IMR-90 (cell line): ENCODE measurements around the gene GNAI3. TPM values are rescaled to one million over a fixed set of nuclear protein-coding genes. Genes with fewer than 3 reads are reported as not detected.

Experiments used
- ATAC-seq: fragments of 200-7000 bp; cut with Tn5 transposase; 2 replicates; pipeline ENCODE4 v1.9.1; 2020; ENCODE audit warnings: low read depth, mild to moderate bottlenecking, moderate library complexity
- BruUV-seq: library from RNA; stranded (reverse); fragments of 400-500 nt; replicated peaks from 2 replicates; lab custom pipeline; 2021; lab: Mats Ljungman, UMichigan
- CTCF ChIA-PET: fragments of 300-600 bp; formaldehyde crosslinking; extraction: SDS; loops from one replicate; lab custom pipeline; 2021; ENCODE audit warnings: antibody characterized with exemption; lab: Yijun Ruan, JAX
- POLR2A ChIA-PET: fragments of 300-600 bp; sonication (Branson Sonifier 250); formaldehyde crosslinking; loops from one replicate; lab custom pipeline; 2022; ENCODE audit warnings: antibody characterized with exemption; ENCODE audit not compliant: unreplicated experiment; lab: Charles Lee
- DNase-seq: peaks from one replicate; pipeline ENCODE4 v3.0.0; 2013
- H2AFZ ChIP-seq: replicated peaks from 2 replicates; pipeline ENCODE3; 2013; ENCODE audit warnings: low read length, mild to moderate bottlenecking; ENCODE audit not compliant: poor library complexity
- H2AK5ac ChIP-seq: 2 replicates; pipeline ENCODE4 v1.6.1; 2013; ENCODE audit warnings: low read depth, low read length, inconsistent platforms
- H2AK9ac ChIP-seq: replicated peaks from 2 replicates; pipeline ENCODE3; 2013; ENCODE audit warnings: mild to moderate bottlenecking, low read depth, low read length, moderate library complexity; ENCODE audit not compliant: poor library complexity
- H2BK120ac ChIP-seq: 2 replicates; pipeline ENCODE4 v1.6.1; 2013; ENCODE audit warnings: low read depth, low read length, inconsistent platforms
- H2BK15ac ChIP-seq: 3 replicates; pipeline ENCODE4 v1.6.1; 2013; ENCODE audit warnings: low read depth, low read length, inconsistent platforms
- H2BK20ac ChIP-seq: 2 replicates; pipeline ENCODE4 v1.6.1; 2013; ENCODE audit warnings: low read depth, mild to moderate bottlenecking, inconsistent platforms, low read length, moderate library complexity
- H2BK5ac ChIP-seq: 2 replicates; pipeline ENCODE4 v1.6.1; 2013; ENCODE audit warnings: mild to moderate bottlenecking, low read depth, low read length, inconsistent platforms; ENCODE audit not compliant: poor library complexity, severe bottlenecking
- H3K14ac ChIP-seq: replicated peaks from 2 replicates; pipeline ENCODE4 v1.6.1; 2013; ENCODE audit warnings: low read depth, low read length, inconsistent platforms
- H3K18ac ChIP-seq: 2 replicates; pipeline ENCODE4 v1.6.1; 2013; ENCODE audit warnings: low read depth, low read length, control low read depth
- H3K23ac ChIP-seq: 2 replicates; pipeline ENCODE4 v1.6.1; 2013; ENCODE audit warnings: low read depth, low read length, inconsistent platforms
- H3K27ac ChIP-seq: 2 replicates; pipeline ENCODE4 v1.5.1; 2013; ENCODE audit warnings: mild to moderate bottlenecking, control low read depth, low read length; ENCODE audit not compliant: insufficient read depth
- H3K27me3 ChIP-seq: 2 replicates; pipeline ENCODE4 v1.6.1; 2013; ENCODE audit warnings: low read length; ENCODE audit not compliant: control insufficient read depth, insufficient read depth
- H3K36me3 ChIP-seq: 2 replicates; pipeline ENCODE4 v1.6.1; 2013; ENCODE audit warnings: low read length, mixed read lengths; ENCODE audit not compliant: control insufficient read depth, insufficient read depth
- H3K4ac ChIP-seq: 2 replicates; pipeline ENCODE4 v1.6.1; 2013; ENCODE audit warnings: low read depth, low read length, inconsistent platforms
- H3K4me1 ChIP-seq: 2 replicates; pipeline ENCODE4 v1.6.1; 2013; ENCODE audit warnings: low read length, mixed read lengths; ENCODE audit not compliant: control insufficient read depth, insufficient read depth
- H3K4me2 ChIP-seq: 2 replicates; pipeline ENCODE4 v1.6.1; 2013; ENCODE audit warnings: low read depth, mild to moderate bottlenecking, control low read depth, low read length, moderate library complexity
- H3K4me3 ChIP-seq: 2 replicates; pipeline ENCODE4 v1.5.1; 2013; ENCODE audit warnings: low read depth, mild to moderate bottlenecking, control low read depth, low read length, moderate library complexity; ENCODE audit not compliant: insufficient read depth
- H3K56ac ChIP-seq: 2 replicates; pipeline ENCODE4 v1.6.1; 2013; ENCODE audit warnings: low read length, inconsistent platforms; ENCODE audit not compliant: insufficient read depth; ENCODE audit errors: extremely low read depth
- H3K79me1 ChIP-seq, 2 experiments: 2 replicates each; pipeline ENCODE4 v1.6.1; 2013; ENCODE audit warnings: low read length in 2 of 2, inconsistent platforms in 1 of 2, low read depth in 1 of 2
- H3K9ac ChIP-seq: 2 replicates; pipeline ENCODE4 v1.6.1; 2013; ENCODE audit warnings: low read depth, low read length, control low read depth
- H3K9me1 ChIP-seq: 2 replicates; pipeline ENCODE4 v1.6.1; 2013; ENCODE audit warnings: low read length, inconsistent platforms; ENCODE audit not compliant: insufficient read depth
- H3K9me3 ChIP-seq: 2 replicates; pipeline ENCODE4 v1.6.1; 2013; ENCODE audit warnings: low read length; ENCODE audit not compliant: control insufficient read depth, insufficient read depth
- H4K20me1 ChIP-seq: 2 replicates; pipeline ENCODE4 v1.6.1; 2013; ENCODE audit warnings: low read length, inconsistent platforms; ENCODE audit not compliant: insufficient read depth
- H4K5ac ChIP-seq: 2 replicates; pipeline ENCODE4 v1.6.1; 2013; ENCODE audit warnings: mild to moderate bottlenecking, low read depth, low read length, control low read depth
- H4K8ac ChIP-seq, 2 experiments: 2 replicates each; pipeline ENCODE4 v1.6.1; 2013; ENCODE audit warnings: low read depth in 2 of 2, low read length in 2 of 2, control low read depth in 1 of 2, inconsistent platforms in 1 of 2
- H4K91ac ChIP-seq: 2 replicates; pipeline ENCODE4 v1.6.1; 2013; ENCODE audit warnings: low read depth, low read length, inconsistent platforms; ENCODE audit not compliant: insufficient read depth
- CEBPB ChIP-seq: IDR thresholded peaks from 2 replicates; pipeline ENCODE4 v1.6.1; 2012; ENCODE audit warnings: low read depth, low read length, improper control_type of control experiment
- CHD1 ChIP-seq: IDR thresholded peaks from 2 replicates; pipeline ENCODE4 v1.6.1; 2012; ENCODE audit warnings: low read depth, low read length, improper control_type of control experiment
- CTCF ChIP-seq: conservative IDR thresholded peaks from 2 replicates; pipeline ENCODE4 v1.5.1; 2012; ENCODE audit warnings: mild to moderate bottlenecking, low read depth, low read length, improper control_type of control experiment
- FOS ChIP-seq: fragments of 150-350 bp; IDR thresholded peaks from 2 replicates; pipeline ENCODE4 v1.6.1; 2016; ENCODE audit warnings: low read depth, low read length
- MAZ ChIP-seq: IDR thresholded peaks from 2 replicates; pipeline ENCODE4 v1.6.1; 2012; ENCODE audit warnings: low read depth, mild to moderate bottlenecking, low read length, improper control_type of control experiment, moderate library complexity, borderline replicate concordance
- MXI1 ChIP-seq: IDR thresholded peaks from 2 replicates; pipeline ENCODE4 v1.6.1; 2012; ENCODE audit warnings: low read depth, mild to moderate bottlenecking, low read length, moderate library complexity, borderline replicate concordance
- NFE2L2 ChIP-seq: fragments of 150-350 bp; IDR thresholded peaks from 2 replicates; pipeline ENCODE4 v1.6.1; 2016; ENCODE audit warnings: low read depth, mild to moderate bottlenecking, low read length
- POLR2A ChIP-seq: IDR thresholded peaks from 2 replicates; pipeline ENCODE4 v1.6.1; 2012; ENCODE audit warnings: mild to moderate bottlenecking, low read depth, low read length
- RFX5 ChIP-seq: IDR thresholded peaks from 2 replicates; pipeline ENCODE4 v1.8.0; 2012; ENCODE audit warnings: low read depth, mild to moderate bottlenecking, low read length, moderate library complexity
- SMC3 ChIP-seq: fragments of 150-350 bp; IDR thresholded peaks from 2 replicates; pipeline ENCODE4 v1.6.1; 2016; ENCODE audit warnings: low read depth, mild to moderate bottlenecking, antibody characterized with exemption, low read length, moderate library complexity
- USF2 ChIP-seq: fragments of 150-350 bp; IDR thresholded peaks from 2 replicates; pipeline ENCODE4 v1.6.1; 2017; ENCODE audit warnings: mild to moderate bottlenecking, antibody characterized with exemption, low read length, low read depth
- WGBS, 2 experiments: methylation state at CpG; one replicate each; pipeline versions ENCODE4 v1.1.5 to v1.1.7; 2013; ENCODE audit warnings: missing lambda C conversion rate in 2 of 2; ENCODE audit not compliant: insufficient read length in 1 of 2; ENCODE audit errors: extremely low coverage in 2 of 2; 5-methylcytosine and 5-hydroxymethylcytosine counted together
- dilution Hi-C: fragments of 300-500 bp; cut with HindIII; formaldehyde crosslinking; loops from one replicate; pipeline ENCODE4 v1.14.3; 2018; ENCODE audit warnings: low sequenced_read_pairs; ENCODE audit not compliant: unreplicated experiment
- in situ Hi-C: fragments of 300-500 bp; cut with MboI; formaldehyde crosslinking; loops from 3 replicates; pipeline ENCODE4 v1.14.3; 2019; ENCODE audit warnings: low sequenced_read_pairs, inconsistent platforms, mixed read lengths
- intact Hi-C: fragments of 100-400 bp; cut with micrococcal nuclease; formaldehyde crosslinking; loops from 2 replicates; pipeline ENCODE4 v1.10.0; 2022
- polyA plus RNA-seq, 3 experiments: library from polyadenylated mRNA; depleted of rRNA; stranded (reverse); fragments of >200 nt; gene quantifications; 2 replicates each; pipeline ENCODE4 v1.2.3, GENCODE V29; 2012; ENCODE audit warnings: low replicate concordance in 1 of 3
- total RNA-seq: library from RNA; depleted of rRNA; stranded (reverse); fragments of >200 nt; gene quantifications from 2 replicates; pipeline ENCODE4 v1.2.3, GENCODE V29; 2012

The GNAI3 gene
- total and polyA plus RNA-seq, 2 of the 4 experiments (the other 2 are of a cell fraction), result 5.9 to 14.9 TPM

GRCh38 chr1:109632671-109633346 lies 84.4 kb downstream of the GNAI3 start:
- BruUV-seq, result no TSS peak
- Histone ChIP-seq H3K4me1 (peaks cover 10% of the 10 kb centered on the region), H3K9me1 (no peaks in the 10 kb centered on the region), H3K14ac (no peak overlapping the region), H2AK9ac (no peak overlapping the region), H3K27ac (no peak overlapping the region), H3K27me3 (no peaks in the 10 kb centered on the region), H3K4ac (no peak overlapping the region), H3K23ac (no peak overlapping the region), H3K9ac (no peak overlapping the region), H4K20me1 (peaks cover 9% of the 10 kb centered on the region), H4K8ac (no peak overlapping the region), H3K36me3 (peaks cover 47% of the 10 kb centered on the region), H3K56ac (no peak overlapping the region), H4K91ac (no peak overlapping the region), H2BK15ac (no peak overlapping the region), H2BK120ac (no peak overlapping the region), H3K18ac (no peak overlapping the region), H4K5ac (no peak overlapping the region), H3K4me2 (no peak overlapping the region), H3K4me3 (no peak overlapping the region), H3K79me1 (peaks cover 20 to 28% of the 10 kb centered on the region in 2 experiments; a peak in 3 of 4 replicates), H2BK20ac (no peak overlapping the region), H2BK5ac (no peak overlapping the region), H3K9me3 (no peaks in the 10 kb centered on the region), H2AK5ac (no peak overlapping the region), H2AFZ (no peak overlapping the region)
- ChIA-PET POLR2A (no interaction called here), CTCF (interaction anchor here (0.9 kb wide), 1 partner anchor 348 kb away, joined by 4 read pairs; no protein-coding TSS in a partner anchor)
- intact Hi-C loops, result no loop called here
- dilution Hi-C loops, result no loop called here
- WGBS, 2 experiments, result 86% methylated on average over 1 of the region's 5 CpGs; no CpG with 5 or more reads in 1 of the 2 experiments
- ATAC-seq, result no peak
- DNase-seq, result no peak
- TF ChIP-seq CHD1, result no peak
- TF ChIP-seq CTCF, result no peak
- TF ChIP-seq FOS, result no peak
- no peak for TF ChIP-seq SMC3
- TF ChIP-seq USF2, result no peak
- TF ChIP-seq MXI1, result no peak
- TF ChIP-seq MAZ, result no peak
- no peak for TF ChIP-seq CEBPB
- TF ChIP-seq NFE2L2, result no peak
- TF ChIP-seq RFX5, result no peak
- TF ChIP-seq POLR2A, result no peak
- in situ Hi-C loops, result no loop called here
